ENCODE measurements around the gene TOP1.

GRCh38 chr20:41143354-41143753 lies 114.7 kb downstream of the TOP1 start:
- TF ChIP-seq EZH2phosphoT487 (IDR thresholded peaks at IDR 0.05) (no peak), CTCF (IDR thresholded peaks at IDR 0.05) (no peak)

All from neural progenitor cell (in vitro differentiated cells).